CD8-positive, alpha-beta memory T cell (primary cell): Measurements from ENCODE around the gene METTL2B. TPM values are rescaled to one million over a fixed set of nuclear protein-coding genes. Genes with fewer than 3 reads are reported as not detected.
"Not testable (repeated sequence)": the region's sequence is repeated elsewhere in the genome, so short reads cannot be mapped to it uniquely, and the experiment has no call there.

Experiments used
- CTCF ChIA-PET: fragments of 350-600 bp; sonication (Branson Sonifier 250); formaldehyde crosslinking; loops from one replicate; lab custom pipeline; 2021; ENCODE audit warnings: antibody characterized with exemption; lab: Charles Lee
- POLR2A ChIA-PET: fragments of 350-600 bp; sonication (Branson Sonifier 250); formaldehyde crosslinking; loops from one replicate; lab custom pipeline; 2021; ENCODE audit warnings: antibody characterized with exemption; lab: Charles Lee
- DNase-seq, 5 donors: peaks; one replicate each; pipeline versions ENCODE4 v3.0.0 to v3.0.0-alpha.2; 2020 to 2022; ENCODE audit warnings: mixed read lengths in 1 of 5
- H3K27ac ChIP-seq: one replicate; pipeline ENCODE4 v1.7.0; 2013; ENCODE audit warnings: low read depth, mild to moderate bottlenecking, low read length, moderate library complexity
- H3K27me3 ChIP-seq: 2 replicates; pipeline ENCODE4 v1.7.0; 2013; ENCODE audit warnings: low read length, mild to moderate bottlenecking; ENCODE audit not compliant: insufficient read depth, poor library complexity, severe bottlenecking
- H3K36me3 ChIP-seq: 2 replicates; pipeline ENCODE4 v1.7.0; 2013; ENCODE audit warnings: mild to moderate bottlenecking, low read length, moderate library complexity; ENCODE audit not compliant: insufficient read depth
- H3K4me1 ChIP-seq: 2 replicates; pipeline ENCODE4 v1.7.0; 2013; ENCODE audit warnings: mild to moderate bottlenecking, low read length, moderate library complexity; ENCODE audit not compliant: insufficient read depth
- H3K4me3 ChIP-seq: 2 replicates; pipeline ENCODE4 v1.7.0; 2013; ENCODE audit warnings: mild to moderate bottlenecking, low read length
- H3K9me3 ChIP-seq: 2 replicates; pipeline ENCODE4 v1.7.0; 2013; ENCODE audit warnings: mild to moderate bottlenecking, low read length
- H3K27ac Mint-ChIP-seq, 8 donors: one replicate each; pipeline ENCODE4 v1.8.0; 2020 to 2021; ENCODE audit warnings: mixed read lengths in 8 of 8, mild to moderate bottlenecking in 6 of 8, inconsistent platforms in 3 of 8, moderate library complexity in 3 of 8
- H3K27me3 Mint-ChIP-seq, 2 donors: one replicate each; pipeline ENCODE4 v1.8.0; 2020 to 2021; ENCODE audit warnings: mixed read lengths in 2 of 2, mild to moderate bottlenecking in 1 of 2, moderate library complexity in 1 of 2
- H3K36me3 Mint-ChIP-seq, 3 donors: one replicate each; pipeline ENCODE4 v1.8.0; 2020 to 2021; ENCODE audit warnings: mixed read lengths in 3 of 3, inconsistent platforms in 1 of 3, mild to moderate bottlenecking in 1 of 3
- H3K4me1 Mint-ChIP-seq, 3 donors: one replicate each; pipeline ENCODE4 v1.8.0; 2020 to 2021; ENCODE audit warnings: mixed read lengths in 3 of 3, inconsistent platforms in 1 of 3, mild to moderate bottlenecking in 1 of 3
- H3K4me3 Mint-ChIP-seq, 7 donors: one replicate each; pipeline ENCODE4 v1.8.0; 2020 to 2021; ENCODE audit warnings: mixed read lengths in 7 of 7, mild to moderate bottlenecking in 6 of 7, moderate library complexity in 4 of 7, inconsistent platforms in 2 of 7
- H3K9me3 Mint-ChIP-seq, 5 donors: one replicate each; pipeline ENCODE4 v1.8.0; 2020 to 2022; ENCODE audit warnings: mixed read lengths in 5 of 5, mild to moderate bottlenecking in 3 of 5, moderate library complexity in 2 of 5, inconsistent platforms in 1 of 5
- polyA plus RNA-seq: library from polyadenylated mRNA; unstranded; fragments of 300-500 nt; fragmentation: Illumina TruSeq; gene quantifications from one replicate; pipeline ENCODE4 v1.2.3, GENCODE V29; 2021
- total RNA-seq, 2 experiments: library from RNA; stranded (reverse); gene quantifications; one replicate each; pipeline ENCODE4 v1.2.3, GENCODE V29; 2021

The METTL2B gene
- total and polyA plus RNA-seq, 3 experiments from 2014 or later: 38.3 to 59.5 (median 58.6) TPM

DNA sequence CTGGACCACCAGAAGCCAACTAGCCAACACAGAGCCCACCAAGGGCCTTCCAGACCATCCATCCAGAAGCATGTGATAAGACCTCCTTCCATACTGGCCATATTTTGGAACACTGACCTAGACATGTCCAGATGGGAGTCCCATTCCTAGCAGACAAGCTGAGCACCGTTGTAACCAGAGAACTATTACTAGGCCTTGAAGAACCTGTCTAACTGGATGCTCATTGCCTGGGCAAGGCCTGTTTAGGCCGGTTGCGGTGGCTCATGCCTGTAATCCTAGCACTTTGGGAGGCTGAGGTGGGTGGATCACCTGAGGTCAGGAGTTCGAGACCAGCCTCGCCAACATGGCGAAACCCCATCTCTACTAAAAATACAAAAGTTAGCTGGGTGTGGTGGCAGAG is 19.2 kb upstream of the METTL2B start:
- Mint-ChIP-seq H3K4me1 (peaks cover 20 to 31% (median 31%) of the 10 kb centered on the region in 3 donors), H3K4me3 (peak overlapping the region in 3 of 7 donors; percentile 5 to 43 (median 7)), H3K27ac (peak overlapping the region in 3 of 8 donors; percentile 4 to 91 (median 29))
- H3K36me3 ChIP-seq, DNase-seq, POLR2A ChIA-PET, H3K4me3 ChIP-seq, H3K9me3 ChIP-seq, H3K27me3 ChIP-seq, H3K9me3 Mint-ChIP-seq, H3K27ac ChIP-seq, H3K27me3 Mint-ChIP-seq, H3K36me3 Mint-ChIP-seq: not testable (repeated sequence)
- H3K4me1 ChIP-seq: peaks cover 21% of the 10 kb centered on the region
- CTCF ChIA-PET: interaction anchor here (1.4 to 1.7 kb wide), 3 partner anchors 13 to 30 kb away, joined by 3 to 16 read pairs (median 5); no protein-coding TSS in a partner anchor

DNA sequence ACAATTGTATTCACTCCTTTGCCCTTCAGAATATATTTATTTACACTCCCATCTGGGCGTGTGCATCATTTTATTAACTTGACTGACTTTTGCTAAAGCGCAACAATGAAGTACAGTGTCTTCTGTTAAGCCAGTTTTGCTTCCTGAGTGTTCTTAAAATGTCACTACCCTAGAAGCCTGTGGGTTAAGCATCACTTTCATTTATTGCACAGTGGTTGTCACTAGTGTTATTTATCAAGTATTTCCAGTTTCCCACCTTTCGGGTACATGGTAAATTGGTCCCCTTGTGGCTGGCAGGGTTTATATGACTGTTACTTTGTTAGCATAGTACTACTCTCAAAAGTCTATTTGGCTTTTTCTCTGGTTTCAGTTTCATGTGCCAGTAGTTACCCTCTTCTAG is 17.6 kb upstream of the METTL2B start:
- Histone ChIP-seq H3K9me3 (no peaks in the 10 kb centered on the region), H3K4me1 (peaks cover 21% of the 10 kb centered on the region), H3K27ac (no peak overlapping the region), H3K4me3 (no peak overlapping the region), H3K36me3 (no peaks in the 10 kb centered on the region), H3K27me3 (no peaks in the 10 kb centered on the region)
- Mint-ChIP-seq H3K4me1 (peaks cover 20 to 31% (median 31%) of the 10 kb centered on the region in 3 donors), H3K27me3 (peaks cover 0 to 5% of the 10 kb centered on the region in 2 donors), H3K27ac (peak overlapping the region in 5 of 8 donors; percentile 0 to 47 (median 36)), H3K4me3 (peak overlapping the region in 1 of 7 donors; percentile 48), H3K9me3 (no peaks in the 10 kb centered on the region), H3K36me3 (peaks cover 0 to 5% (median 0%) of the 10 kb centered on the region in 3 donors)
- ChIA-PET POLR2A (no interaction called here), CTCF (interaction anchor here (0.9 to 4.5 kb wide), 11 partner anchors 10 to 111 kb away, joined by 3 to 139 read pairs (median 9); partner anchors contain the start of gene METTL2B)
- no peak for DNase-seq

DNA sequence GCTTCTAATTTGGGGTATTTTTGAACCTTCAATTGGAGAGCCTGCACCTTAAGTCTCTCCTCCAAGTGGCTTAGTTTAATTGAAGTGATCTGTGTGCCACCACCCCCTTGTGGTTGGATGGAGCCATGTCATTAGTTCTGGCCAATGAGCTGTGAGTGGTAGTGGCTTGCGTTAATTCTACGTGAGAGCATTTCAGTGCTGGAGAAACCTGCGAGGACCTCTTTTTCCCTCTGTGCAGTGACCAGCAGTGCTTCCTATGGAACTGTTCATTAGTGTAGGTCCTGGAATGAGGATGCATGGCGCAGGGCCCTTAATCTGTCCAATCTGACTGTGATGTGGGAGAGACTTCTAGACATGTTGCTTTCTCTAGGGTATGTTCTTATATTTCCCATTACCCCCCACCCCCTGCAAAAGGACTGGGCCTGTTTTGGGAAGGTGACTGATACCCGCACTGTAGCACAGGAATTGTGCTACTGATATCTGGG is 17.1 kb upstream of the METTL2B start:
- peaks cover 20 to 31% (median 31%) of the 10 kb centered on the region in 3 donors for H3K4me1 Mint-ChIP-seq
- H3K9me3 Mint-ChIP-seq: no peaks in the 10 kb centered on the region
- H3K27ac Mint-ChIP-seq: peak overlapping the region in 6 of 8 donors; percentile 0 to 84 (median 62)
- Histone ChIP-seq H3K27me3 (no peaks in the 10 kb centered on the region), H3K4me1 (peaks cover 21% of the 10 kb centered on the region), H3K27ac (no peak overlapping the region), H3K4me3 (no peak overlapping the region), H3K36me3 (no peaks in the 10 kb centered on the region), H3K9me3 (no peaks in the 10 kb centered on the region)
- peaks cover 0 to 2% of the 10 kb centered on the region in 2 donors for H3K27me3 Mint-ChIP-seq
- POLR2A ChIA-PET: no interaction called here
- peak overlapping the region in 5 of 7 donors; percentile 24 to 48 (median 35) for H3K4me3 Mint-ChIP-seq
- H3K36me3 Mint-ChIP-seq: peaks cover 0 to 5% (median 0%) of the 10 kb centered on the region in 3 donors
- DNase-seq: peak; percentile 45 to 79 (median 64)
- CTCF ChIA-PET: interaction anchor here (0.9 to 4.5 kb wide), 14 partner anchors 10 to 112 kb away, joined by 3 to 139 read pairs (median 9); partner anchors contain the start of gene METTL2B

DNA sequence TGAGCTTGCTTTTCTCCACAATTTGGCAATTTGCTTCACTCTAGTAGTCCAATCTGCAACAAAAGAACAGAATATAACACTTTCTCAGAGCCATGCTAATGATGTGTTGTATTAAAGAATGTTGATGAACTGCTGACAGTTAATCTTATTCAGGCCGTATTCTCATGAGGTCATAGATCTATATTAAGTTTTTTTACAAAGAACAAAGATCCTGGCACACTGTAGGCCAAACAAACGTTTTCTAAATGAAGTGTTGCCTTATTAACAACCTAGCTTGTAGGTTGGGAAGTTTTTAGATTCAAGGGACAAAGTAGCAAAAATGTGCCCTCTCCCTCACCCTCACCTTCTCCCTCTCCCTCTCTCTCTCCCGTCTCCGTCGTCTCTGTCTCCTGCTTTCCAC is 14.1 kb upstream of the METTL2B start:
- Histone ChIP-seq H3K4me3 (no peak overlapping the region), H3K27me3 (no peaks in the 10 kb centered on the region), H3K36me3 (no peaks in the 10 kb centered on the region), H3K9me3 (no peaks in the 10 kb centered on the region), H3K4me1 (peaks cover 11% of the 10 kb centered on the region), H3K27ac (no peak overlapping the region)
- Mint-ChIP-seq H3K4me1 (peaks cover 11 to 19% (median 18%) of the 10 kb centered on the region in 3 donors), H3K27me3 (no peaks in the 10 kb centered on the region), H3K27ac (no peak overlapping the region), H3K36me3 (no peaks in the 10 kb centered on the region), H3K9me3 (no peaks in the 10 kb centered on the region), H3K4me3 (no peak overlapping the region)
- POLR2A ChIA-PET: no interaction called here
- CTCF ChIA-PET: interaction anchor here (4.5 kb wide), 1 partner anchor 37 kb away, joined by 139 read pairs; no protein-coding TSS in a partner anchor
- no peak for DNase-seq

DNA sequence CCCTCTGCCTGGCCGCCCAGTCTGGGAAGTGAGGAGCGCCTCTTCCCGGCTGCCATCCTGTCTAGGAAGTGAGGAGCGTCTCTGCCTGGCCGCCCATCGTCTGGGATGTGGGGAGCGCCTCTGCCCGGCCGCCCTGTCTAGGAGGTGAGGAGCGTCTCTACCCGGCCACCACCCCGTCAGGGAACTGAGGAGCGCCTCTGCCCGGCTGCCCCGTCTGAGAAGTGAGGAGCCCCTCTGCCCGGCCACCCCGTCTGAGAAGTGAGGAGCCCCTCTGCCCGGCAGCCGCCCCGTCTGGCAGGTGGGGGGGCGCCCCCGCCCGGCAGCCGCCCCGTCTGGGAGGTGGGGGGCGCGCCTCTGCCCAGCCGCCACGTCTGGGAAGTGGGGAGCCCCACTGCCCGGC is 13.2 kb upstream of the METTL2B start:
- H3K4me3 ChIP-seq, H3K36me3 Mint-ChIP-seq, H3K36me3 ChIP-seq, H3K27ac ChIP-seq, DNase-seq, POLR2A ChIA-PET, H3K4me3 Mint-ChIP-seq, H3K27ac Mint-ChIP-seq, H3K9me3 ChIP-seq, H3K9me3 Mint-ChIP-seq, H3K27me3 Mint-ChIP-seq, H3K27me3 ChIP-seq: not testable (repeated sequence)
- CTCF ChIA-PET: interaction anchor here (4.5 kb wide), 1 partner anchor 38 kb away, joined by 139 read pairs; no protein-coding TSS in a partner anchor
- peaks cover 11% of the 10 kb centered on the region for H3K4me1 ChIP-seq
- peaks cover 10 to 14% (median 13%) of the 10 kb centered on the region in 3 donors for H3K4me1 Mint-ChIP-seq

DNA sequence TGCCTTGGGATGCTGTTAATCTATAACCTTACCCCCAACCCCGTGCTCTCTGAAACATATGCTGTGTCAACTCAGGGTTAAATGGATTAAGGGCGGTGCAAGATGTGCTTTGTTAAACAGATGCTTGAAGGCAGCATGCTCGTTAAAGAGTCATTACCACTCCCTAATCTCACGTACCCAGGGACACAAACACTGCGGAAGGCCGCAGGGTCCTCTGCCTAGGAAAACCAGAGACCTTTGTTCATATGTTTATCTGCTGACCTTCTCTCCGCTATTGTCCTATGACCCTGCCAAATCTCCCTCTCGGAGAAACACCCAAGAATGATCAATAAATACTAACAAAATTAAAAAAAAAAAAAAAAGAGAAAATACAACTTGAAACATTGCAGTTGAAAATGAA is 12.6 kb upstream of the METTL2B start:
- H3K4me3 Mint-ChIP-seq, H3K9me3 ChIP-seq, H3K36me3 Mint-ChIP-seq, H3K36me3 ChIP-seq, H3K4me1 ChIP-seq, H3K27ac ChIP-seq, H3K4me3 ChIP-seq, CTCF ChIA-PET, POLR2A ChIA-PET, H3K27me3 Mint-ChIP-seq, DNase-seq, H3K27me3 ChIP-seq, H3K9me3 Mint-ChIP-seq, H3K4me1 Mint-ChIP-seq, H3K27ac Mint-ChIP-seq: not testable (repeated sequence)

DNA sequence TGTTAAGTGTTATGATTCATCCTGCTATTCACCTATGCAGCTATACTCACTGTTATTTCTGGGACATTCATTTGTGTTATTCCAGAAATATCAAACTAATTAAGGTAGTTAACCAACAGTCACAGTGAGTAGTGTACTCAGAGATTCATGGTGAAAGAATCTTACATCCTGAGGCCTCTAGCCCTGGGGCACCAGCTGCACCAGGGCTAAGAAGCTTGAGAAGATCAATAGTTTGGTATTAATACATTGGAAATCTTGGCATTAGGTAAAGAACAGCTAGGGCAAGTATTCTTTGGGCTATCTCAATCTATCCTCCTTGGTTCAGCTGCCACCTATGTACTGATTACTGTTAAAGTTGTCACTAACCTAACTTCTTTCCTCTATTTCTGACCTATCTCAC is 9.7 kb upstream of the METTL2B start:
- H3K4me1 Mint-ChIP-seq, H3K4me3 ChIP-seq, POLR2A ChIA-PET, CTCF ChIA-PET, H3K36me3 ChIP-seq, H3K4me3 Mint-ChIP-seq, H3K36me3 Mint-ChIP-seq, H3K27me3 ChIP-seq, H3K9me3 ChIP-seq, H3K27ac Mint-ChIP-seq, DNase-seq, H3K9me3 Mint-ChIP-seq, H3K4me1 ChIP-seq, H3K27me3 Mint-ChIP-seq, H3K27ac ChIP-seq: not testable (repeated sequence)

DNA sequence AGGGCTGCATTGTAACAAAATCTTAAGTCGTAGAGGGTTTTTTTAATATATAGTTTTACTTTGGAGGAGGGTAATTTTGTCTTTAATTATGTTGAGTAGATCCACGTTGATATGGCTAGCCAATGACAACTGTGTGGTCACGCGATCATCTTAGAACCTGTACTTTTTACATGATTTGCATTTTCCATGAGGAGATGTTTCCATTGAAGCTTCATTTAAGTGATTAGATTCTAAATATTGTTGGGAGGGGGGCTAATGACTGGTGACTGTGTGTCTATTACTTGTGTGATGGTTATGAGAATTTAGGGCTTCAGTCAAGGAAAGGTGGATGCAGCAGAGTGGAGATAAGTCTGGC is 765 bp downstream of the METTL2B start:
- POLR2A ChIA-PET, H3K9me3 ChIP-seq, H3K27me3 Mint-ChIP-seq, H3K36me3 ChIP-seq, DNase-seq, H3K27me3 ChIP-seq, H3K9me3 Mint-ChIP-seq: not testable (repeated sequence)
- Histone ChIP-seq H3K4me3 (peak overlapping the region; percentile 75), H3K27ac (peak overlapping the region; percentile 81), H3K4me1 (peaks cover 13% of the 10 kb centered on the region)
- Mint-ChIP-seq H3K36me3 (peaks cover 0 to 36% (median 1%) of the 10 kb centered on the region in 3 donors), H3K4me1 (peaks cover 20 to 39% (median 34%) of the 10 kb centered on the region in 3 donors), H3K4me3 (peak overlapping the region; percentile 92 to 99 (median 98)), H3K27ac (peak overlapping the region; percentile 88 to 99 (median 97))
- CTCF ChIA-PET: interaction anchor here (1.1 kb wide), 1 partner anchor 50 kb away, joined by 3 read pairs; no protein-coding TSS in a partner anchor
